Panc1 (cell line): ENCODE measurements around the gene PI4K2B. TPM values are rescaled to one million over a fixed set of nuclear protein-coding genes. Genes with fewer than 3 reads are reported as not detected.
A peak's percentile ranks its signal among the peaks of the same experiment; 100 is the strongest.

Experiments
- ATAC-seq: fragments of 200-7000 bp; cut with Tn5 transposase; 2 replicates; pipeline ENCODE4 v1.9.1; 2020; ENCODE audit warnings: mild to moderate bottlenecking, moderate library complexity
- BruUV-seq: library from RNA; stranded (reverse); fragments of 400-500 nt; replicated peaks from 2 replicates; lab custom pipeline; 2021; lab: Mats Ljungman, UMichigan
- CTCF ChIA-PET: fragments of 300-600 bp; sonication (Branson Sonifier 250); formaldehyde crosslinking; loops from one replicate; lab custom pipeline; 2022; ENCODE audit warnings: antibody characterized with exemption; lab: Charles Lee
- POLR2A ChIA-PET: fragments of 300-600 bp; sonication (Branson Sonifier 250); formaldehyde crosslinking; loops from one replicate; lab custom pipeline; 2022; ENCODE audit warnings: antibody characterized with exemption; lab: Charles Lee
- DNase-seq: peaks from one replicate; pipeline ENCODE4 v3.0.0-alpha.2; 2010; ENCODE audit warnings: low read depth, low spot score
- H3K27ac ChIP-seq: 2 replicates; pipeline ENCODE4 v1.5.1; 2011; ENCODE audit warnings: mild to moderate bottlenecking, low read length, inconsistent platforms
- H3K27me3 ChIP-seq: fragments of 200-500 bp; sonication (Bioruptor generic); 2 replicates; pipeline ENCODE4 v1.6.0; 2014; ENCODE audit warnings: low read length, inconsistent platforms; ENCODE audit not compliant: control insufficient read depth, insufficient read depth
- H3K36me3 ChIP-seq: fragments of 200-500 bp; sonication (Bioruptor generic); 2 replicates; pipeline ENCODE4 v1.5.1; 2014; ENCODE audit warnings: inconsistent platforms, mild to moderate bottlenecking, low read length, moderate library complexity; ENCODE audit not compliant: control insufficient read depth, insufficient read depth
- H3K4me1 ChIP-seq: 2 replicates; pipeline ENCODE4 v1.5.1; 2011; ENCODE audit warnings: inconsistent platforms, mild to moderate bottlenecking, low read length, moderate library complexity; ENCODE audit not compliant: control insufficient read depth, insufficient read depth
- H3K4me3 ChIP-seq, 2 experiments: 2 replicates each; pipeline ENCODE4 v1.5.1; 2011 to 2012; ENCODE audit warnings: low read depth in 2 of 2, low read length in 2 of 2, mild to moderate bottlenecking in 2 of 2, inconsistent platforms in 1 of 2, moderate library complexity in 1 of 2
- H3K9me3 ChIP-seq: fragments of 200-500 bp; sonication (Bioruptor generic); 2 replicates; pipeline ENCODE4 v1.5.1; 2014; ENCODE audit warnings: low read depth, mild to moderate bottlenecking, inconsistent platforms, low read length, moderate library complexity; ENCODE audit not compliant: control insufficient read depth, insufficient read depth
- POLR2AphosphoS5 ChIP-seq: IDR thresholded peaks from 2 replicates; pipeline ENCODE4 v1.6.1; 2012; ENCODE audit warnings: mild to moderate bottlenecking, low read depth, low read length, moderate library complexity
- SIN3A ChIP-seq: IDR thresholded peaks from 2 replicates; pipeline ENCODE4 v1.6.1; 2012; ENCODE audit warnings: low read depth, mild to moderate bottlenecking, low read length, moderate library complexity, borderline replicate concordance; ENCODE audit not compliant: insufficient read depth
- TCF7L2 ChIP-seq: IDR thresholded peaks from 2 replicates; pipeline ENCODE4 v1.6.1; 2011; ENCODE audit warnings: mild to moderate bottlenecking, low read depth, low read length, inconsistent platforms
- in situ Hi-C: cut with HindIII; loops from 2 replicates; pipeline ENCODE4 v1.10.0; 2016; ENCODE audit warnings: low sequenced_read_pairs, low pct_unique_long_range_greater_than_20kb
- intact Hi-C: fragments of 100-400 bp; cut with micrococcal nuclease; formaldehyde crosslinking; loops from one replicate; pipeline ENCODE4 v1.10.0; 2022; ENCODE audit not compliant: unreplicated experiment
- total RNA-seq: library from RNA; stranded (reverse); gene quantifications from one replicate; pipeline ENCODE4 v1.2.1, GENCODE V29; 2021; ENCODE audit not compliant: unreplicated experiment
- TF ChIP-seq, protein P1 (sequence below), 2 experiments: IDR thresholded peaks; 2 replicates each; pipeline ENCODE4 v1.6.1; 2011 to 2012; ENCODE audit warnings: low read depth in 2 of 2, control low read depth in 1 of 2, low read length in 1 of 2, mild to moderate bottlenecking in 1 of 2, moderate library complexity in 1 of 2; ENCODE audit not compliant: insufficient read depth in 1 of 2
- TF ChIP-seq, protein P2 (sequence below): fragments of 450-650 bp; IDR thresholded peaks from 2 replicates; pipeline ENCODE4 v1.5.1; 2017; ENCODE audit warnings: mild to moderate bottlenecking

Gene PI4K2B
- total RNA-seq, 1 experiment from 2014 or later, result 9.6 TPM

DNA sequence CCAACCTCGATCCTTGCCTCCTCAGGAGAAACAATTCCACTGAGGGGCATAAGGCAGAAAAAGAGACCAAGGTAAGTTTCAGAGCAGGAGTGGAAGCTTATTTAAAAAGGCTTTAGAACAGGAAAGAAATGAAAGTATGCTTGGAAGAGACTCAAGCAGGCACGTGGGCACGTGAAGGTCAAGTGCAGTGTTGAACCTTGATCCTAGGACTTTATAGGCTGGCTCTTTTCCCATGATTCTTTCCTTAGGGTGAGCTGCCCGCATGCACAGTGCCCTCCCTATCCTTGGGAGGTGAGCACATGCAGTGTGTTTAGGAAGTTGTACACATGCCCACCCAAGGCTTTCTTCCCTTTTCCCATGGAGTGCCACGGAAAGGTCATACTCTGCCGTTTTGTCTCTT is 4.0 kb upstream of the PI4K2B start:
- no peak for TF ChIP-seq SIN3A
- TF ChIP-seq, protein P1, sequence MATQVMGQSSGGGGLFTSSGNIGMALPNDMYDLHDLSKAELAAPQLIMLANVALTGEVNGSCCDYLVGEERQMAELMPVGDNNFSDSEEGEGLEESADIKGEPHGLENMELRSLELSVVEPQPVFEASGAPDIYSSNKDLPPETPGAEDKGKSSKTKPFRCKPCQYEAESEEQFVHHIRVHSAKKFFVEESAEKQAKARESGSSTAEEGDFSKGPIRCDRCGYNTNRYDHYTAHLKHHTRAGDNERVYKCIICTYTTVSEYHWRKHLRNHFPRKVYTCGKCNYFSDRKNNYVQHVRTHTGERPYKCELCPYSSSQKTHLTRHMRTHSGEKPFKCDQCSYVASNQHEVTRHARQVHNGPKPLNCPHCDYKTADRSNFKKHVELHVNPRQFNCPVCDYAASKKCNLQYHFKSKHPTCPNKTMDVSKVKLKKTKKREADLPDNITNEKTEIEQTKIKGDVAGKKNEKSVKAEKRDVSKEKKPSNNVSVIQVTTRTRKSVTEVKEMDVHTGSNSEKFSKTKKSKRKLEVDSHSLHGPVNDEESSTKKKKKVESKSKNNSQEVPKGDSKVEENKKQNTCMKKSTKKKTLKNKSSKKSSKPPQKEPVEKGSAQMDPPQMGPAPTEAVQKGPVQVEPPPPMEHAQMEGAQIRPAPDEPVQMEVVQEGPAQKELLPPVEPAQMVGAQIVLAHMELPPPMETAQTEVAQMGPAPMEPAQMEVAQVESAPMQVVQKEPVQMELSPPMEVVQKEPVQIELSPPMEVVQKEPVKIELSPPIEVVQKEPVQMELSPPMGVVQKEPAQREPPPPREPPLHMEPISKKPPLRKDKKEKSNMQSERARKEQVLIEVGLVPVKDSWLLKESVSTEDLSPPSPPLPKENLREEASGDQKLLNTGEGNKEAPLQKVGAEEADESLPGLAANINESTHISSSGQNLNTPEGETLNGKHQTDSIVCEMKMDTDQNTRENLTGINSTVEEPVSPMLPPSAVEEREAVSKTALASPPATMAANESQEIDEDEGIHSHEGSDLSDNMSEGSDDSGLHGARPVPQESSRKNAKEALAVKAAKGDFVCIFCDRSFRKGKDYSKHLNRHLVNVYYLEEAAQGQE (IDR thresholded peaks at IDR 0.05; ENCODE audit: insufficient read depth in 1 of 2, low read depth in 2 of 2, low read length in 1 of 2), result no peak
- TF ChIP-seq, protein P2, sequence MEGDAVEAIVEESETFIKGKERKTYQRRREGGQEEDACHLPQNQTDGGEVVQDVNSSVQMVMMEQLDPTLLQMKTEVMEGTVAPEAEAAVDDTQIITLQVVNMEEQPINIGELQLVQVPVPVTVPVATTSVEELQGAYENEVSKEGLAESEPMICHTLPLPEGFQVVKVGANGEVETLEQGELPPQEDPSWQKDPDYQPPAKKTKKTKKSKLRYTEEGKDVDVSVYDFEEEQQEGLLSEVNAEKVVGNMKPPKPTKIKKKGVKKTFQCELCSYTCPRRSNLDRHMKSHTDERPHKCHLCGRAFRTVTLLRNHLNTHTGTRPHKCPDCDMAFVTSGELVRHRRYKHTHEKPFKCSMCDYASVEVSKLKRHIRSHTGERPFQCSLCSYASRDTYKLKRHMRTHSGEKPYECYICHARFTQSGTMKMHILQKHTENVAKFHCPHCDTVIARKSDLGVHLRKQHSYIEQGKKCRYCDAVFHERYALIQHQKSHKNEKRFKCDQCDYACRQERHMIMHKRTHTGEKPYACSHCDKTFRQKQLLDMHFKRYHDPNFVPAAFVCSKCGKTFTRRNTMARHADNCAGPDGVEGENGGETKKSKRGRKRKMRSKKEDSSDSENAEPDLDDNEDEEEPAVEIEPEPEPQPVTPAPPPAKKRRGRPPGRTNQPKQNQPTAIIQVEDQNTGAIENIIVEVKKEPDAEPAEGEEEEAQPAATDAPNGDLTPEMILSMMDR, result no peak
- no peak for TF ChIP-seq POLR2AphosphoS5
- no peak for TF ChIP-seq TCF7L2
- ChIA-PET CTCF (no interaction called here), POLR2A (no interaction called here)

DNA sequence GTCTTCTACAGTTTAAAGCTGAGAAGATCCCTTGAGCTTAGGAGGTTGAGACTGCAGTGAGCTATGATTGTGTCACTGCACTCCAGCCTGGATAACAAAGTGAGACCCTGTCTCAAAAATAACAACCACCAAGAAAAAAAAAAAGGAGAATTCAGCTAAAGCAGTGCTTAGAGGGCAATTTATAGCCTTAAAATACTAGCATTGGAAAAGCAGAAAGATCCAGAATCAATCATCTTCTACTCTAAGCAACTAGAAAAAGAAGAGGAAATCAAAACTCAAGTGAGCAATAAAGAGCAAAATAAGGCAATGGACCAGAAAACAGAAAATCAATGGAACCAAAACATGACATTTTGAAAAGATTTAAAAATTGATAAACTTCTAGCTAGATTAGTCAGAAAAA is 639 bp upstream of the PI4K2B start:
- ChIA-PET POLR2A (no interaction called here), CTCF (no interaction called here)
- BruUV-seq, result TSS peak; percentile 85
- Histone ChIP-seq H3K4me3 (peak overlapping the region; percentile 52 to 75), H3K36me3 (no peaks in the 10 kb centered on the region; the same call in 1 of the 2 replicates), H3K27ac (peak overlapping the region; percentile 72), H3K4me1 (peaks cover 5% of the 10 kb centered on the region), H3K27me3 (no peaks in the 10 kb centered on the region), H3K9me3 (peaks cover 10% of the 10 kb centered on the region; the same call in 1 of the 2 replicates)
- no peak for TF ChIP-seq TCF7L2
- TF ChIP-seq, protein P2, result no peak
- TF ChIP-seq, protein P1 (IDR thresholded peaks at IDR 0.05; ENCODE audit: insufficient read depth in 1 of 2, low read depth in 2 of 2, low read length in 1 of 2), result no peak
- no peak for TF ChIP-seq SIN3A
- no peak for TF ChIP-seq POLR2AphosphoS5
- intact Hi-C loops (no loop called here), in situ Hi-C loops (no loop called here)
- ATAC-seq (no peak), DNase-seq (no peak)

More for the DNA sequence above, 4.0 kb upstream of the PI4K2B start:
- H3K27me3 ChIP-seq, result no peaks in the 10 kb centered on the region
- peaks cover 20% of the 10 kb centered on the region; the same call in 1 of the 2 replicates for H3K9me3 ChIP-seq
- ATAC-seq (no peak), DNase-seq (no peak)
- BruUV-seq, result no TSS peak
- intact Hi-C loops (no loop called here), in situ Hi-C loops (no loop called here)
- H3K36me3 ChIP-seq, result no peaks in the 10 kb centered on the region; the same call in 1 of the 2 replicates
- no peak overlapping the region for H3K4me3 ChIP-seq
- no peak overlapping the region for H3K27ac ChIP-seq
- no peaks in the 10 kb centered on the region; the same call in 1 of the 2 replicates for H3K4me1 ChIP-seq
